Sigmoid colon (tissue), 4 donors: ENCODE results near the gene NHSL2.

ENCODE experiments used
- CTCF ChIP-seq, 4 experiments: fragments of 450-650 bp in 3 of 4; fragments of 200-600 bp in 1 of 4; IDR thresholded peaks; one replicate each; pipeline ENCODE4 v1.5.1; 2016 to 2019; ENCODE audit warnings: antibody characterized with exemption in 4 of 4, mild to moderate bottlenecking in 3 of 4, moderate library complexity in 2 of 4
- POLR2A ChIP-seq, 2 donors: fragments of 450-650 bp; IDR thresholded peaks; one replicate each; pipeline ENCODE4 v1.6.1; 2016; ENCODE audit warnings: antibody characterized with exemption in 2 of 2, mild to moderate bottlenecking in 2 of 2, moderate library complexity in 2 of 2
- POLR2AphosphoS5 ChIP-seq, 4 donors: sonication (generic); formaldehyde crosslinking; IDR thresholded peaks; one replicate each; pipeline ENCODE4 v1.6.1; 2017; ENCODE audit warnings: antibody characterized with exemption in 4 of 4

GRCh38 chrX:72176981-72177380, 266.3 kb downstream of the NHSL2 start:
- no peak for TF ChIP-seq POLR2A (IDR thresholded peaks at IDR 0.05)
- TF ChIP-seq POLR2AphosphoS5 (IDR thresholded peaks at IDR 0.05) = no peak
- TF ChIP-seq CTCF (IDR thresholded peaks at IDR 0.05) = no peak
